Right ventricle myocardium superior (tissue), 1 donor: ENCODE data around the gene YIF1A. TPM values are rescaled to one million over a fixed set of nuclear protein-coding genes. Genes with fewer than 3 reads are reported as not detected.

Experiments
- ATAC-seq: fragments of 200-7000 bp; cut with Tn5 transposase; one replicate; pipeline ENCODE4 v1.9.1; 2020; ENCODE audit warnings: mild to moderate bottlenecking; ENCODE audit not compliant: poor library complexity
- DNase-seq: peaks from one replicate; pipeline ENCODE4 v3.0.0-alpha.2; 2020
- intact Hi-C: fragments of 100-400 bp; cut with DNase I; formaldehyde crosslinking; loops from one replicate; pipeline ENCODE4 v1.11.2; 2022
- long read RNA-seq: library from polyadenylated mRNA; unstranded; transcript quantifications from one replicate; pipeline ENCODE4 v2.0.0, GENCODE V29; 2021
- total RNA-seq: library from RNA; stranded (reverse); fragmentation: NEBNext Ultra II Directional; extraction: Animal tissue kit (Norgen Biotek cat#: 25700); gene quantifications from one replicate; pipeline ENCODE4 v1.2.1, GENCODE V29; 2021
- donor health status: DM: no; HTN: yes; CAD: no; lungs with severe emphysema.

YIF1A gene, protein sequence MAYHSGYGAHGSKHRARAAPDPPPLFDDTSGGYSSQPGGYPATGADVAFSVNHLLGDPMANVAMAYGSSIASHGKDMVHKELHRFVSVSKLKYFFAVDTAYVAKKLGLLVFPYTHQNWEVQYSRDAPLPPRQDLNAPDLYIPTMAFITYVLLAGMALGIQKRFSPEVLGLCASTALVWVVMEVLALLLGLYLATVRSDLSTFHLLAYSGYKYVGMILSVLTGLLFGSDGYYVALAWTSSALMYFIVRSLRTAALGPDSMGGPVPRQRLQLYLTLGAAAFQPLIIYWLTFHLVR
- 38.4 TPM for total RNA-seq
- long read RNA-seq, transcript YIF1A-203 (8 exons, 1,124 nt), result major isoform, 92 of 108 reads
- long read RNA-seq, partial matches to known transcripts, result 4 of 108 reads
- long read RNA-seq, other reads (novel, unspliced or antisense), result 9 of 108 reads

DNA sequence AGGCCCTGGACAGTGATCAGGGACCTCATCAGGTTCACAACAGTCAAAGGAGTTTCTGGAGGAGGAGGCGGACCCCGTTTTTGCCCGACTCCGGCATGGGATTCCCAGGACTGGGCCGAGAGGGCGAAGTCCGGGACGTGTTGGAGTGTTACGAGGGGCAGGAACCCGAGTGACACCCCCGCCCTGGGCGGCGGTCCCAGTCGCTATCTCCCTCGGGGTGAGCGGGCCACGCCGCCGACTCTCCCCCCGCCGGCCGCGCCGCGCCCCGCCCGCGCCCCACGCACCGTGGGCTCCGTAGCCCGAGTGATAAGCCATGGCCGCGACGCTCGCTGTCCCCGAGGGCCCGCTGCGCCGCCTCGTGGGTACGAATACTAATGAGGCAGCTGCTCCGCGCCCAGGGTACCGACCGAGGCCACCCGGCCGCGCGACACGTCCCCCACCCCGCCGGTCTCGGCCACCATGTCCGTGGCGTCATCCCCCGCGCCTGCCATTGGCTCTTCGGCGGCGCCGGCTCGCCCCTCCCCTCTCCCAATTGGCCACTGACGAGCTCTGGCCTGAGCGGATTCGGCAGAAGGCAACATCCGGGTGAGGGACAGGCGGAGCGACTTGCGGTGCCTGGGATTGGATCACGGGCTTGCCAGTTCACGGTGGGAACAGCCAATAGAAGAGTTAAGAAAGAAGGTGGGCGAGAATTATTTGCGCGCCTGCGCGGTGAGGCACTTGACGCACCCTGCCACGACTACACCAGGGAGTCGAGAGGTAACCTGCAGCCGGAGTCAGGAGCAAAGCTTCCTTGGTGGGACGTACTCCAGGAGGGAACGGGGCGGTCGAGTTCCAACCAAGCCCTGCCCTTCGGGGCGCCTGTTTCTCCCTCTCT is at the start of gene YIF1A:
Gene YIF1A, minus strand, starts transcription at position 473 of the 877 bp plus-strand sequence. Its CDS starts 158 bp downstream, at position 315.
- intact Hi-C loops, result no loop called here
- peak; percentile 96 for ATAC-seq
- DNase-seq, result peak; percentile 99

DNA sequence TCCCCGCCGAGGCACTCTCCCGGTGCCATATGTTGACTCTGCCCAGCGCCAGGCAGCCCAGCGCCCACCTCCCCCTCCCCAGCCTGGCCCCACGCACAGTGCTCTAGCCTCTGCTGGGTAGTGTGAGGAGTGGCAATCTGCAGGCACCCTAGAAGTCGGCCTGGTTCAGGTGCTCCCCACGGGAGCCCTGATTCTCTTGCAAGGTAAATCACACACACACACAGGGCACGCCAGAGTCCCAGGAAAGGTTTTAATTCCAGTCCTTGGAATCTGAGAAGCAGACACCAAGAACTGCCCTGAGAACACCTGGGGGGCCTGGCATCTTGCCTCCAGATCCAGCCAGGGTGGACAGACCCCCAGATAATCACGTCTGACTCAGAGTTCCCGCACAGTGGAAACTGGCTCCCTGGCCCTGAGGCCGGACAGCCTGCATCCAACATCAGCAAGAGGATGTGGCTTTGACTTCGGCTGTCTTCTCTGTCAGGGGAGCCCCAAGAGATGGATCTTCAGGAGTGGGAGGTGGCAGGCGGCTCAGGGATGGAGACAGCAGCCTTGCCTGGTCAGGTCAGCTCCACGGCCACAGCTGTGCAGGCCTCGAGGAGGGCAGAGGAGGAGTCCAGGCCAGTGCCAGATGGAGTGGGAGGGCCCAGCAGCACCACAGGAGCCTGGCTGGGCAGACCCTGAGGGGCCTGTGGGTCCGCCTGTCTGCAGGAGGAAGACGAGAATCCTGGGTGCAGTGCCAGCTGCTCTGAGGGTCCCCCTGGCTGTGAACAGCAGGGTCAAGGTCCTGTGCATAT is 48.4 kb upstream of the YIF1A start:
- peak; percentile 41 for DNase-seq
- intact Hi-C loops, result no loop called here
- no peak for ATAC-seq

DNA sequence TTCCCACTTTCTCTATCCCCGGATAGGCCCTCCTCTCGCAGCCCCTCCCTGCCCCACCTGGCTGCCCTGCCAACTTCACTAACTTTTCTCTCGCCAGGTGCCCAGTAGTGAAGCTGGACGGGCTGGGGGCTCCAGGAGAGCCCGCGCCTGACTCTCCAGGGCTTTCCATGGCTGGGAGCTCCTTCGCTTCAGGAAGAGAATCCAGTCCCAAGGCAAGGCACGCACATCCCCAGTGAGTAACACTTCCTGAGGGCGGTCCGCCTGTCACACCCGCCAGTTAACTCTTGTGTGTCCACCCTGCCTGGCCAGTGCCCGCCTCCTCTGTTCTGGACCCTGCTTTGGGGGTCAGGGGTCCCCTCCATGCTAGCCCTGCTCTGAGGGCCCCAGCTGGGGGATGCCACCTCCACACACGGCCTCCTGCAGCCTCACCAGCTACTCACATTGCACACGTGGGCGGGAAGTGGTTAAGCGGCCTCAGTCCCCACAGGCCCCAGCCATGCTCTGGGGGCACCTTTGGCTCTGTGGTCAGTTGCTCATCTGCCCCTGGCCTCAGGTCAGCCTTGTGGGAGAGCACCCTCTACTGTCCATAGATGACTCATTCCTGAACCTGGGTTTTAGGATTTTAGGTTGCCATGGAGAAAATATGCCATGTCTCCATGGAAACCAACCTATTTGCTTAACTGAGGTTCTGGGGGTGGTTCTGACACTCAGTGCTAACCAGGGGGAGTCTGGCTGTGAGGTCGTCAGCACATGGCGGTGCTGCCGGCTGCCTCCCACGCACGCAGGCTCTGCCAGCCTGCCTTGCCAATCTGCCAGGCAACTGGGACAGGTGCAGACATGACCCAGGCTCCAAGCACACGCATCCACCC is 47.5 kb upstream of the YIF1A start, which contains the start of gene RIN1:
Gene RIN1, minus strand, starts transcription at position 201 of the 869 bp plus-strand sequence. Its CDS starts 32 bp downstream, at position 169.
- peak; percentile 65 for ATAC-seq

DNA sequence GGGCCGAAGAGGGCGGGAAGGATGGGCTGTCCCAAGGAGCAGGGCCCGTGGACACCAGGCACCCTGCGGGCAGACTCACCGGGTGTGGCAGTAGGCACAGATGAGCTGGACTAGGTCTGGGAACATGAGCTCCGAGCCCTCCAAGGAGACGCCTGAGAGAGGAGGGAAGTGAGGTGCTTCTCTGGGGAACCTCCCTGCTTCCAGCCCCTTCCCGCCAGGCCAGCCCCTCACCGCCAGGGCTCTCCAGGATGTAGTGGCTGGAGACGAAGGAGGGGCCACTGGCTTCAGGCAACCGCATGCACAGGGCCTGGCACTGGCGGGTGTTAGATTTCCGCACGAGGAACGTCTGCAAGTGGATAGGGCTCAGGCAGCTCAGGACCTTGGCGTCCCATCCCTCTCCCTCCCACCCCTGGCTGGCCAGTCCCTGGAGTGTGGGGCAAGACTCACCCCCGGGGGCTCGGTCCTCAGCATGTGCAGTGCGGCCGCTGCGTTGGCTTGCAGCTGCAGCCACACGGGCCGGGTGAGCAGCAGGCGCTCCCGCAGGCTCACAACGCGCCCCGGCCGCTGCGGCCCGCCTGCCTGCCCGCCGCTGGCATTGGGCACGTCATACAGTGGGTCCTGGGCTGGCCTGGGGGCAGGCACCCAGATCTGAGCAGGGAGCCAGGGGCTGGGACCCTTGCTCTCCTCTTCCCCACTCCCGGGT is 46.7 kb upstream of the YIF1A start:
- ATAC-seq, result peak; percentile 34
- intact Hi-C loops, result no loop called here
- no peak for DNase-seq

More for the DNA sequence above, 47.5 kb upstream of the YIF1A start, which contains the start of gene RIN1:
- intact Hi-C loops, result no loop called here
- peak; percentile 69 for DNase-seq

GRCh38 chr11:66334605-66335442 is 45.9 kb upstream of the YIF1A start:
- no peak for DNase-seq
- intact Hi-C loops, result no loop called here

DNA sequence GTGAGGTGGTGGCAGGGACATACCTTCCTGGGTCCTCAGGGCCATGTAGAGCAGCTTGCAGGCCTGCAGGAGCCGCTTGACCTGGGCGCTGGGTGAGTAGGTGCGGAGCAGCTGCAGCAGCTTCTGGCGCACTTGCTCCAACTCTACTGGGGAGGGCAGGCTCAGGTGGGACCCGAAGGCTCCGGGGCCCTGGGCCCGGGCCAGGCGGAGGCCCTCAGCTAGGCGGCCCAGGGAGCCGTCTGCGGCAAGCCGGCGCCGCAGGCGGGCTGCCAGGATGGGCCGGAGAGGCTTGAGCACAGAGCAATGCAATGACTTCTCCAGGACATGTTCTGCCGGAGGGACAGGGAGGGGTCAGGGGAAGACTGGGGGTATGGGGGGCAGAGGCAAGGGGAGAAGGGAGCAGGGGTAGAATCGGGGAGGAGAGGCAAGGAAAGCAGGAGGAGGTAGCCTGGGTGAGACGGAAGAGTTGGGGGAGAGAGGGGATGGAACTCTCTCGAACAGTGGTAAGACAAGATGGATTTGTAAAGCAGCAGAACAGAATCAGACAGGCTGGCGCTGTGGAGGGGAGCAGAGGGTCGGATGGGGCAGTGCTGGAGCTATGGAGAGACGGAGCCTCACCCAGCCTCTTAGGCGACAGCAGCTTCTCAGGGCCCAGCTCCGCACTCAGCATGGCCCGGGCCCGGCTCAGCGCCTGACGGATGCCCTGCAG is 45.1 kb upstream of the YIF1A start:
- DNase-seq, result peak; percentile 33
- no peak for ATAC-seq
- intact Hi-C loops, result no loop called here

More at GRCh38 chr11:66334605-66335442, 45.9 kb upstream of the YIF1A start:
- no peak for ATAC-seq

DNA sequence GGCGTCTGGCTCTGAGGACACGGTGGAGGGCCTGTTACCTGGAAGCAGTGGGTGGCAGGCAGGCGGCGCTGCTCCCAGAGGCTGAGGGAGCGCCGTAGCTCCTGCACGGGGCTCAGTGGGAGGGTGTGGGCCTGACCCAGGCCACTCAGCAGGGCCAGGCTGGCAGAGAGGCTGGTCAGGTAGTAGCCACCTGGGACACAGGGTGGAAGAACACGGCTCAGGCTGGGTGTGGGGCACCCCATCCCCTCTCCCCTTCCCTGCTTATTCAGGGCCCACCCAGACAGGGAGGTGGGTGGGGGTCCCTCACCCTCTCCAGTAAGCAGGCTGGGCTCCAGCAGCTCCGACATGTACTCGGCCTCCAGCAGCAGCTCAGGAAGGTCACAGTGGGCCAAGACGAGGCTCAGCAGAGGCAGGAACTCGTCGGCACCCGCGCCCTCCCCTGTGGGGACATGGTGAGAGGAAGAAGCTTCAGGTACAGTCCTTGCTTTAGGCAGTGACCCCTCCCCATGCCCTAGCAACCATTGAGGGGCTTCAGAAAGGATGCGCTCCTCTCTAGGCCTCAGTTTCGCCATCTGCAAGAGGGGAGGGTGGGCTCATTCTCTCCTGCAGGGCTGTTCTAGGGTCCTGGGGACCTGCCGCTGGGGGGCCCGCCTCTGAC is 44.4 kb upstream of the YIF1A start:
- ATAC-seq, result no peak
- intact Hi-C loops, result no loop called here
- peak; percentile 15 for DNase-seq

GRCh38 chr11:66332371-66333219 is 43.7 kb upstream of the YIF1A start:
- ATAC-seq, result no peak
- no peak for DNase-seq
- intact Hi-C loops, result no loop called here

DNA sequence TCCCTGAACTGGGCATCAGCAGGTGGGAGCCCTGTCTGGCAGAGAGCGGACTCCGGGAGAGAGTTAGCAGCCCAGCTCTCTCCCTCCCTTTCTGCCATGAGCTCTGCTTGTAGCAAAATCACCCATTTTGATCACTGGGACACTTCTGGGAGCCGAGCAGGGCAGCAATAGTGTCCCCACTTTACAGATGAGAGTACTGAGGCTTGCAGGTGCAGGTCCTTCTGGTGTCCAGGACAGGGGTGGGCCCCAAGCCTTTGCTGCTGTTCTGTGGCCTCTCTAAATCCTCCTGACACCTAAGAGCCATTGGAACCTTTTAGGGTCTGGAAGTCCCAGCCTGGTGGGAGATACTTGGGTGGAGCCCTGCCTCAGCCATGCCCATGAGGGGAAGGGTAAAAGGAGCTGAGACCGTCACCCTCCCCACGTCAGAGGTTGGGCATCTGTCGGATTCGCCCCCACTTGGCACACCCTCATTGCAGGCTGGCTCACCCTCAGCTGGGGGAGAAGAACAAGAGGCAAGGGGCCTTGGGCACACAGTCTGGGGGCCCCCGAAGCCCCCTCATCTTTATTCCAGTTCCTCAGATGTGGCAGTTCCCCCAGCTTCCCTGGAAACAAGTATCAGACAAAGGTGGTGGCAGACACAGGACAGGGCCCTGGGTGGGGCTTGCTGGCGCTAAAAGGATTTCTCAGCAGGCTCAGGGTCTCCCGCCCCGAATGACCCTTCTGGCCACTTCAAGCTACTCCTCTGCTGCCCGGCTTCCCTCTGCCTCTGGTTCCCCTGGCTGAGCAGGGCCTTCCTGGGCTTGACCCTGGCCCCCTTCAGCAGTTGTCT is 42.8 kb upstream of the YIF1A start:
- DNase-seq (no peak), ATAC-seq (no peak)
- intact Hi-C loops, result no loop called here

GRCh38 chr11:66330931-66331330 is 42.0 kb upstream of the YIF1A start:
- ATAC-seq (no peak), DNase-seq (peak; percentile 34)
- intact Hi-C loops, result no loop called here

DNA sequence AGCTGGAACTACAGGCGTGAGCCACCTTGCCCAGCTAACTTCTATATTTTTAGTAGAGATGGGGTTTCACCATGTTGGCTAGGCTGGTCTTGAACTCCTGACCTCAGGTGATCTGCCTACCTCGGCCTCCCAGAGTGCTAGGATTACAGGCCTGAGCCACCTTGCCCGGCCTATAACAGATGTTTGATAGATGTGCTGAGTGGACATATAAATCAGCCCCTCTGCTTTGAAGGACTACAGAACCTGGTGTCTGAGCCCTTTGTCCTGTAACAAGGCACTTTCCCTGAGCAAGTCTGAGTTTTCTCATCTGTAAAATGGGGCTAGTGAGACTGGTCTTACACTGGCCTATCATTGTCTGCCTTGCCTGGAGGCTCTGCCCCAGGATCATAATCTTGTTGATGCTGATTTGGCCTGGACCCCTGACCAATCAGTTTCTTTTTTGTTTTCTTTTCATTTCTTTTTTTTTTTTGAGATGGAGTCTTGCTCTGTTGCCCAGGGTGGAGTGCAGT is 40.3 kb upstream of the YIF1A start:
- ATAC-seq (no peak), DNase-seq (peak; percentile 5)
- intact Hi-C loops, result loop anchor here (2.0 kb wide), 1 partner anchor 18 kb away; no protein-coding TSS in a partner anchor

DNA sequence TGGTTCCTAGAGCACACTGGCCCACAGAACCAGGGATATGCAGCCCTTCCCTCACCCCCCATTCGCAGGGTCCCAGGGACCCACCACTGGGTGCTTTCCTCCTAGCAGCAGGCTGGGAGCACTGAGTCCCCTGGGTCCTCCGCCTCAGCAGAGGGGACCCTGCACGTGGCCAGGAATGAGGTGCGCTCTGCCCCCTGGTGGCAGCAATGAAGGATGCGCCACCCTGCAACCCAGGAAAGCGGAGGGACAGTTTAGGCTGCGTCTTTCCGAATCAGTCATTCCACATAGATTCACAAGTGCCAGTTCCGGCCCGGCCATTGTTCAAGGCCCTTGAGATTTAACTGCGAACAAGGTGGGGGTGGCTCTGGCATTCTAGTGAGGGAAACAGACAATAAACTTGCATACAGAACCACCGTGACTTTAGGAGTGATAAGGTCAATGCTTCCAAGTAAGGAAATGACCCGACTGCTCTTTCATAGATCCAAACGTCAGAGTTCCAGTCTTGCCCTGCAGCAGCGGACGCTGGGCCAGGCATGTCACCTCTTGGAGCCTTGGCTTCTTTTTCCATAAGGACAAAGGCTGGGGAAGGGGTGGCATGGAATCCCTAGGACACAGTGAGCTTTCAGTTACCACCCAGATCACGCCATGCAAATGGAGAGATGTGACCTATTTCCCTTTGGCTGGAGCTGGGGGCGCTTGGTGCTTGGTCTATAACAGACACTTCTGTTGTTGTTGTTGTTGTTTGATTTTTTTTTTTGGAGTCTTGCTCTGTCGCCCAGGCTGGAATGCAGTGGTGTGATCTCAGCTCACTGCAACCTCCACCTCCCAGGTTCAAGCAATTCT is 39.6 kb upstream of the YIF1A start:
- ATAC-seq (peak; percentile 84), DNase-seq (peak; percentile 85)
- intact Hi-C loops, result loop anchor here (2.0 kb wide), 1 partner anchor 18 kb away; no protein-coding TSS in a partner anchor

DNA sequence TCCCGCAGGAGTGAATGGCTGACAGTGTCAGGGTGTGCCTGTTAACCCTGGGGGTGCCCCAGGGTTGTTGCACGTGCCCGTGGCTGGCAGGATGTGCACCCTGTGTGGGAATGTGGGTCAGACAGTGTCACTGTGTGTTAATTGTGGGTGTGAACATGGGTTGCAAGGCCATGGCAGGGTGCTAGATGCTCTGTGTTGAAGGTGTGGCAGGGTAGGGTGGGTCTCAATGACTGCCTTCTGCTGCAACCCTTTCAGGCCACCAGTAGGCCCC is 39.0 kb upstream of the YIF1A start:
- peak; percentile 33 for DNase-seq
- intact Hi-C loops, result loop anchor here (2.0 kb wide), 1 partner anchor 17 kb away; no protein-coding TSS in a partner anchor
- ATAC-seq, result peak; percentile 2
